NCI-H1105 treated with DMSO at 0.1 percent for 48 hours (cell line): ENCODE measurements around the gene PRIM2.
"Not testable (repeated sequence)": the region's sequence is repeated elsewhere in the genome, so short reads cannot be mapped to it uniquely, and the experiment has no call there.

Experiments
- DNase-seq: peaks from one replicate; lab custom pipeline; 2025; lab: John Stamatoyannopoulos, UW

The PRIM2 gene

DNA sequence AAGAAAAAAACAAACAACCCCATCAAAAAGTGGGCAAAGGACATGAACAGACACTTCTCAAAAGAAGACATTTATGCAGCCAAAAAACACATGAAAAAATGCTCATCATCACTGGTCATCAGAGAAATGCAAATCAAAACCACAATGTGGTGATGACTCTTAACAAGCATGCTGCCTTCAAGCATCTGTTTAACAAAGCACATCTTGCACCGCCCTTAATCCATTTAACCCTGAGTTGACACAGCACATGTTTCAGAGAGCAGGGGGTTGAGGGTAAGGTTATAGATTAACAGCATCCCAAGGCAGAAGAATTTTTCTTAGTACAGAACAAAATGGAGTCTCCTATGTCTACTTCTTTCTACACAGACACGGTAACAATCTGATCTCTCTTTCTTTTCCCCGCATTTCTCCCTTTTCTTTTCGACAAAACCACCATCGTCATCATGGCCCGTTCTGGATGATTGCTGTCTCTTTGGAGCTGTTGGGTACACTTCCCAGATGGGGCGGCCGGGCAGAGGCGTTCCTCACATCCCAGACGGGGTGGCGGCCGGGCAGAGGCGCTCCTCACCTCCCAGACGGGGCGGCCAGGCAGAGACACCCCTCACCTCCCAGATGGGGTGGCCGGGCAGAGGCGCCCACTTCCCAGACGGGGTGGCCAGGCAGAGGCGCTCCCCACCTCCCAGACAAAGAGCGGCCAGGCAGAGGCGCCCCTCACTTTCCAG, 7.2 kb upstream of the PRIM2 start:
- DNase-seq = not testable (repeated sequence)

DNA sequence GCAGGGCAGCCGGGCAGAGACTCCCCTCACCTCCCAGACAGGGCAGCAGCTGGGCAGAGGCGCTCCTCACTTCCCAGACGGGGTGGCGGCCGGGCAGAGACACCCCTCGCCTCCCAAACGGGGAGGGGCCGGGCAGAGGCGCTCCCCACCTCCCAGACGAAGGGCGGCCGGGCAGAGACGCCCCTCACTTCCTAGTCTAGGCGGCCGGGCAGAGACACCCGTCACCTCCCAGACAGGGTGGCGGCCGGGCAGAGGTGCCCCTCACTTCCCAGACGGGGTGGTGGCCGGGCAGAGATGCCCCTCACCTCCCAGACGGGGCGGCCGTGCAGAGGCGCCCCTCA, 6.6 kb upstream of the PRIM2 start:
- no peak for DNase-seq

DNA sequence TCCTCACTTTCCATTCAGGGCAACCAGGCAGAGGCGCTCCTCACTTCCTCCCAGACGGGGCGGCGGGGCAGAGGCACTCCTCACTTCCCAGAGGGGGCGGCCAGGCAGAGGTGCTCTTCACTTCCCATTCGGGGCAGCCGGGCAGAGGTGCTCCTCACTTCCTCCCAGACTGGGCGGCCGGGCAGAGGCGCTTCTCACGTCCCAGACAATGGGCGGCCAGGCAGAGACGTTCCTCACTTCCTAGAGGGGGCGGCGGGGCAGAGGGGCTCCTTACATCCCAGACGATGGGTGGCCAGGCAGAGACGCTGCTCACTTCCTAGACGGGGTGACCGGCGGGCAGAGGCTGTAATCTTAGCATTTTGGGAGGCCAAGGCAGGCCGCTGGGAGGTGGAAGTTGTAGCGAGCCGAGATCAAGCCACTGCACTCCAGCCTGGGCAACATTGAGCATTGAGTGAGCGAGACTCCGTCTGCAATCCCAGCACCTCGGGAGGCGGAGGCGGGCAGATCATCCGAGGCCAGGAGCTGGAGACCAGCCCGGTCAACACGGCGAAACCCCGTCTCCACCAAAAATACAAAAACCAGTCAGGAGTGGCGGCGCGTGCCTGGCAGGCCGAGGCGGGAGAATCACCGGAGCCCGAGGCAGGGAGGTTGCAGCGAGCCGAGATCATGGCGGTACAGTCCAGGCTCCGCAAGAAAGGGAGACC, 6.0 kb upstream of the PRIM2 start:
- not testable (repeated sequence) for DNase-seq

DNA sequence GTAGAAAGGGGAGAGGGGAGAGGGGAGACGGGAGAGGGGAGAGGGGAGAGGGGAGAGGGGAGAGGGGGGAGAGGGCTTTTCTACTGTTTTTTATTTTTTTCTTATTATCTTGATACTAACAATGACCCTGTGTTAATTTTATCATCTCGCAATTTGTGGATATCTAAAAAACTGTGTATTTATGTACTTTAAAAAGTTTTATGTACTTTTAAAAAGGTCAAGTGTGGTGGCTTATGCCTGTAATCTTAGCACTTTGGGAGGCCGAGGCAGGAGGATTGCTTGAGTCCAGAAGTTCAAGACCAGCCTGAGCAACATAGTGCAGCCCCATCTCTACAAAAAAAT, 5.5 kb upstream of the PRIM2 start:
- DNase-seq = no peak

DNA sequence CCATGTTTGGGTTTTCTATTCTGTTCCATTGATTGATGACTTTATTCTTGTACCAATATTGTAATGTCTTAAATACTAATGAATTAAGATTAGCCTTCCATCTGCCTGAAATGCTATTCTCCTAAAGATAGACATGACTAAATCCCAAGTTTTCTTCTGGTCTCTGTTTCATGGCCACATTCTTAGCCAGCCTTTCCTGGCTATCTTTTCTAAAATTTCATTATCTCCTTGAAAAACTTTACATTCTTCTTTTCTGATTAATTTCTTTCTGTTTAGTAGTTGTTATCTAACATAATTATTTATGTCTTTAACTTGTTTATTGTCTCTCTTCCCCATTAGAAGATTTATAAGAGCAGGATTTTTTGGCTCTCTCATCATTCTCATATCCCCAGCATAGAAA, 4.4 kb upstream of the PRIM2 start:
- no peak for DNase-seq

DNA sequence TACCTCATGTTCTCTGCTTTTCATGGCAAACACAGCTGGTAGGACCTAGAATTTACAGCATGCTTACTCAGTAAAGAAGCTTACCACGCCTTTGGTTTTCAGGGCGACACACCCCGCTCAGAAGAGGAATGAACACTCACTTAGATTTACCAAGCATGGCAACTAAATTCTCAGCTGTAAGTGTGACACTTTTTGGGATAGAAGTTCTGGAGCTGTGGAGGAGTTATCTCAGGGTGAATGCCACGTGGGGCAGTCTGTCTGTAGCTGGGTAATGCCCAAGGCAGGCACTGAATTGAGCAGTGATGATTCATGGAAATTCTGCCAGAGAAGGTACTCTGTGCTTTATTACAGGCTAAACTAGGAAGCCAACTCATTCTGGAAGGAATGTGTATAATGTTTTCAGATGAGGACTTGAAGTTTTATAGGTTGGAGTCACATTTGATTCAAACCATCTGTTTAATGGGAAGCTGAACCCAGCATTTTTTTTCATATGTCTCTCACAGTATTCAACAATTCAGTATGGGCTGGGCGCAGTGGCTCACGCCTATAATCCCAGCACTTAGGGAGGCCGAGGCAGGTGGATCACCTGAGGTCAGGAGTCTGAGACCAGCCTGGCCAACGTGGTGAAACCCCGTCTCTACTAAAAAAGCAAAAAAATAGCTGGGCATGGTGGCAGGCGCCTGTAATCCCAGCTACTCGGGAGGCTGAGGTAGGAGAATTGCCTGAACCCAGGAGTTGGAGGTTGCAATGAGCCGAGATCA, 3.5 kb upstream of the PRIM2 start:
- DNase-seq = no peak

DNA sequence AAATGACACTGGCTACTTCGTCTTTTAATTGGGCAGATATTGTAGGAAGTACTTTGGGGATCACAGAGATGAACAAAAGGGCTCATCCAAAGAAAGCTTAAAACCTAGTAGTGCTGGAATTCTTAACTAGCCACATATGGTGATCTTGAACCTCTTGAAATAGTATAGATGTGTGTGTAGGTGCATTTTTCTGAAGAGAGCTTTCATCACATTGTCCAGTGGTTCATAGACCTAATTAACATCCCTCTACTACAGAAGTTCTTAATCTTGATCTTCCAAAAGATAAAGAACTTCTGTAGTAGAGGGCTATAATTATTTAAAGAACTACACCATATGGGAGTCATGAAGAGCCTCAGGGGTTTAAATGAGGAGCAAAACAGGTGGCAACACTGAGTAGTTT, 2.3 kb upstream of the PRIM2 start:
- no peak for DNase-seq

DNA sequence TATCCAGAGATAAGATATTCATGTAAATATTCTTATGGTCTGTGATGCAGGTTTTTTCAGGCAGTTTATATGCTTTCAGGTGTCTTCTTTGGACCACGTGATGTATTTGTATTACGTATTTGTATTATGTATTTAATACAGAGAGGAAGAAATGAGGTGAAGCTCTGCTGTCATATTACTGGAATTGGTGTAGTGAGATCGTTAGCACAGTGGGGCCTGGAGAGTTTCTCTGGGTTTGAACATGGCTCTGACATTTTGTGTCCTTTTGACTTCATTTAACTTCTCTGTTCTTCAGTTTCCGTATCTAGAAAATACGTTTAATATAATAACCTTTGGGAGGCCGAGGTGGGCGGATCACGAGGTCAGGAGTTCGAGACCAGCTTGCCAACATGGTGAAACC, 1.6 kb upstream of the PRIM2 start:
- no peak for DNase-seq

DNA sequence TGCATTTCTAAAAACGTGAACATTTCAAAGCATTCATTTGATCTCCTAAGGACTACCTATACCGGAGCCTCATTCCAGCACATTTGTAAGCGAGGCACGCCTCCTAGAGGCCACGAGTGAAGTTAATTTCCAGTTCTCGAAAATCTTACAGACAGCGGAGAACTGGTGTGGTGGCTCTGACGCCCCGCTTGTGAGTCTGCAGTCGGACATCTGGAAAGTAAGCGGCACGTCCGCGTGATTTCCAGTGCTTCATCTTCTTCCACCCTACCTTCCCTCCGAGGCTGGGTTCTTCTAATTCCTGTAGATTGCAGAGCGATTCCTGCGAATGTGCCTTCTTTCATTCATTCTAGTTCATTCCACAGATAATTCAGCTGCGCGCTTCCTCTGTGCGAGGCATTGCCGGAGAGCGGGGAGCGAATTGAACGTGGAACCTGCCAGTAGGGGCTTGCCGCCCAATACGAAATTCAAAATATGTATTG, 810 bp upstream of the PRIM2 start:
- peak; percentile 89 for DNase-seq

DNA sequence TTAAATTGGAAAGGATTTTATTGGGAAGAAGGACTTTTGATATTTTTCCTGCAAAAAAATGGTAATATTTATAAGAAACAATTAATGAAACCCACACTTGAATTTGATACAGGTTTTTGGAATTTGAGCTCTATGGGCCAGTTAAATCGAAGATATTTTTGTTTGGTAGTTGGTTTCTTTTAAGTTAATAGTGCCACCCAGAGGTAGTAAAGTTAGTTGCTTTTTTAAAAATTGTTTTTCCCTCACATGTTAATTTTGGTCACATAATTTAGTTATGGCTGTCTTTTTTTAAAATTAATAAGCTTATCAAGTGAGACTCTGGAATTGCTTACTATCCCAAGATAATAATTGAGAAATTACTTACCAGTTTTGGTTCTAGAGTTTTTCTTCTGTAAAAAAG, 7.1 kb downstream of the PRIM2 start:
- DNase-seq = peak; percentile 28

DNA sequence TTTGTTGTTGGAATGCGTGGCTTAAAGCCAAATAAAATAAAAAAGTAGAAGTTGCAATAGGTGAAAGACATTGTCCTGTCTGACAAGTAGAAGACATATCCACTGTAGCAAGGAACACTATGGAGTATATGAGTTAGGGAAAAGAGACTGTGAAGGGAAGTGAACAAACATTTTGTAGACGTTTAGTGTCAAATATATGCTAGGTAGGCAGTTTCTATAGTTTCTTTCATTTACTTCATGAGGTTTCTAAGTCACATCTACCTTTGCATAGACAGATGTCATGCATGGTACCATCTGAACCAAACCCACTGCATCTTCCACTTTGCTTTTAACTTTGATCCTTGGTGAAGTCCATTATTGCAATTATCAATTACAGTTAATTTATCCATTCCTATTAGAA, 9.9 kb downstream of the PRIM2 start:
- no peak for DNase-seq

DNA sequence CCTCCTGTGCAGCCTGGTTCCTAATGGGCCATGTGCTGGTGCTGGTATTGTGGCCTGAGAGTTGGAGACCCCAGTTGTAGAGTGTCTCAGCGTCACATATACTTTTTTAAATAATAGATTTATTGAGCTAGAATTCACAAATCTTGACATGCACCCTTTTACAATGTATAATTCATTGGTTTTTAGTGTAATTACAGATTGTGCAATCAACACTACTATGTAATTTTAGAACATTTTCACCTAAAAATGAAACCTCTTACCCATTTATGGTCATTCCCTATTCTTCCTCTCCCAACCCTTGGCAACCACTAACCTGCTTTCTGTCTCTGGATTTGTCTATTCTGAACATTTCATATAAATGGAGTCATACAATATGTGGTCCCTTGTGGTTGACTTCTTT, 10.6 kb downstream of the PRIM2 start:
- no peak for DNase-seq

DNA sequence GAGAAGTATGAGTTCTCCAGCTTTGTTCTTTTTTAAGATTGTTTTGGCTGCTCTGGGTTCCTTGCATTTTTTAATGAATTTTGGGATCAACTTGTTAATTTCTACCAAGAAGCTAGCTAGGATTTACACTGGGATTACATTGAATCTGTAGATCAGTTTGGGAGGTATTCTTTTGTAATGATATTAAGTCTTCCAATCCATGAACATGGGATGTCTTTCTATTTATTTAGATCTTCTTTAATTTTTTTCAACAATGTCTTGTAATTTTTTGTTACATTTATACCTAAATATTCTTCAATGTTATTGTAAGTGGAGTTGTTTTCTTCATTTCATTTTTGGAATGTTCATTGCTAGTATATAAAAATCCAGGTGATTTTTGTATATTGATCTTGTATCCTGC, 12.5 kb downstream of the PRIM2 start:
- no peak for DNase-seq

DNA sequence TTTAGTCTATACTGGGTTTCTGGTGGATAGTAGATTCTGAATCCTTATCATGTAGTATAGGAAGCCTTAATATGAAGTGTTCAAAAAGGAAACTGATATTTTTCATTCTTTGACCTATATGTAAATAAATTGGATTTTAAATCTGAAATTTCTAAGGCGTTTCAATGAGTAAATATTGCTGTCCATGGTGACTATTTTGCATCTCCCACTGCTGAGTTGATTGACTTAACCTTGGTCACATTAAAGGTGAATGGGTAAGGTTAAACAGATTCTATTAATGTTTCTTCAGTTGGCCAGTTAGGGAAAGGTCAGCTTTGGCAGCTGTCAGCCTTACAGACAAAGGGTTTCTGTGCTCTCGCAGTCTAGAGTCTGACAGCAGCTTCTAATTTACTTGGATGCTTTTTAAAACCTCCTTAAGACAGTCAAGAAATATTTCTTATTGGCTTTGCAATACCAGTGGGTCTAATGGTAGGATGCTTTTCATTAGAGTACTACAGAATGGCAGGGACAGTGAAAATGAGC, 24.8 kb downstream of the PRIM2 start:
- DNase-seq = no peak

DNA sequence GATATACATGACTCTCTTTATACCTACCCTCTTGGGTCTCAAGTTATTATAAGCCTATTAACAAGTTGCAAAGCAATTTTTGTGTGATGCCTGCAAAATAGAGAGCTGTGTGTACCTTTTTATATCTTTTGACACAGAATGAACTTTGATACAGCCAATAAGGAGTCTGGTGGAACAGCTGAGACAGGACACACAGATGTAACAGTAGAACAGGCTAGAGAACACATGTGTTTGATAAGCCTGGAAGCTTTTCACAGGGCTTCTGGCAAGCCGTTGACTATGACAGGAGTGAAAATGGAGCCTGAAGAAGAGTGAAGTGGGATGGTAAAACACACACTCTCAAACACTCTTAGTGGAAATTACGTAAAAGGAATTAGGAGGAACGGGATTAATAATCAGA, 25.9 kb downstream of the PRIM2 start:
- not testable (repeated sequence) for DNase-seq

DNA sequence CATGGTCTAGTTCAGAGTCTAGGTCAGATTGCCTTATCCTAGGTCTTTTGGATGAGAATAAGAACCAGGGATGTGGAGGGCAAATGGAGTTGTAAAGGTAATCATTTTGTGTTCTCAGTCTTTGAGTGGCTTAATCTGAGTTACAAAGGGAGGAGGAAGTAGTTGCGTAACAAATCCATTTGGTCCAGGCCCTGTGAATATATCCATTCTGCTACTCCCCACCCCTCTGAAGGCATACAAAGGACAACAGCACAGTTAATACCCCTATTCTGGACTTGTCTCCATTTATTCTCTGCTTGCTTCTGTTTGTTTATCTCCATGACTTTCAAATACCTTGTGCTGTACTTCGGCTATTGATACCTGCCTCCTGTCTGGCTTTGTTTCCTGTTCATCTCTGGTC, 29.3 kb downstream of the PRIM2 start:
- DNase-seq = not testable (repeated sequence)

DNA sequence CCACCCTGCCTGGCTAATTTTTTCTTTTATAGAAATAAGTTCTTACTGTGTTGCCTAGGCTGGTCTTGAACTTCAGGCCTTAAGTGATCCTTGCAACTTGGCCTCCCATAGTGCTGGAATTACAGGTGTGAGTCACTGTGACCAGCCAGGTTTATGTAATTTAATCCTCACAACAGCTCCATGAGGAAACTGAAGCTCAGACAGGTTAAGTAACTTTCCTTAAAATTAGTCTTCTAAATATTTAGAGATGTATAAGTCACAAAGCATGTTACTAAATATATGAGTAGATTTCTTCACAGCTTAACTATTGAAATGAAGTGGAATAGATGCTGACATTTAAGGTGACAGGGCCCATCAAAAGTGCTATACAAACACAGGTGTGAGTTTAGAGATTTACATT, 30.2 kb downstream of the PRIM2 start:
- not testable (repeated sequence) for DNase-seq

DNA sequence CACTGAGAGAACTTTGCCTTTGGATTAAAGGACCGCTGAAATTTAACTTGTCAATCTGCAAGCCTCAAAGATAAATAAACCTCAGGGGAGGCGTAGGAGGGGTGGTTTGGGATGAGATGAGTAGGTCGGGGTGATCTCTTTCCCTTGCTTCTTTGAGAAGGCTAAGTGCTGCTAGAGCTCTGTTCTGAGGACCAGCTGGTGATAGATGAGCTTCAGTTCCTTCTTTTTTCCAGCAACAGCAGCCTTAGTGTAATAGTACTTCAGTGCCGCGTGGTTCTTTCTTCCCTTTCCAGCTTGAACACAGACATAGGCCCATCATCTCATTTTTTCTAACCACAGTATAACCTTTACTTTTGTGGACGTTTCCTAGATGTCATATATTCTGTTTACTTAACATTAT, 33.0 kb downstream of the PRIM2 start:
- not testable (repeated sequence) for DNase-seq

DNA sequence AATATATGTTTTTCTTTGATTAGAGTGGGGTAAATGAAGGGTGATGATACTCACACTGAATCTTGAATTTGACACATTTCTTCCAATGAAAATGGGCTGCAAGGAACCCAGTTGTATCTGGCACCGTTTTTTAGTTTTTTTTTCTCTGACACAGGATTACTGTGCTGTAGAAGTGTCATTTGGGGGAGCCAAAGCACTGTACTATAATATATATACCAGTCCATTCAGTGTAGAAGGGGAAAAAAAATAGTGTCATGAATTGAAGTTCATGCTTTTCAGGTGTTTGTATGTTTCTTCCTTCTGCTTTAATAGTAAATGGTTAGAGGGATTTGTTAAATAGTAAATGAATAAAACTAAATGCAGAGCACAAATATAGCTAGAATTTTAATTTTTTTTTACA, 35.2 kb downstream of the PRIM2 start:
- DNase-seq = not testable (repeated sequence)

DNA sequence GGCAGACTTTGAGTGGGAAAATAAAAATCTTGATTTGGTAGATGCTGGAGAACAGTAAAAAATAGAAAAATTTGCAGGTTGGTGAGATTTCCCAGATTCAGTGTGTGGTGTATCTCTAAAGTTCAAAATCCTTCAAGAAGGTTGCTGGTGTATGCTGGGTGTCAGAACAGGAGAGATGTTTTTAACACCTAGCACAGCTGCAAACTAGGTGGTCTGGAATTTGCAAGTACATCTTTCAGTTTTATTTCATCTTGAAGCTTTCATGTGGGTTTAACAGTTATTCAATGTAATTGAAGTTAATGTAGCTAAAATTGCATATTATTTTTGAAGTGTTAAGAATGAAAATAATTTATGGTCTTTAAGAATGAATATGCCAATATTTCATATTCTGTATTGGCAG, 40.9 kb downstream of the PRIM2 start:
- DNase-seq = not testable (repeated sequence)

DNA sequence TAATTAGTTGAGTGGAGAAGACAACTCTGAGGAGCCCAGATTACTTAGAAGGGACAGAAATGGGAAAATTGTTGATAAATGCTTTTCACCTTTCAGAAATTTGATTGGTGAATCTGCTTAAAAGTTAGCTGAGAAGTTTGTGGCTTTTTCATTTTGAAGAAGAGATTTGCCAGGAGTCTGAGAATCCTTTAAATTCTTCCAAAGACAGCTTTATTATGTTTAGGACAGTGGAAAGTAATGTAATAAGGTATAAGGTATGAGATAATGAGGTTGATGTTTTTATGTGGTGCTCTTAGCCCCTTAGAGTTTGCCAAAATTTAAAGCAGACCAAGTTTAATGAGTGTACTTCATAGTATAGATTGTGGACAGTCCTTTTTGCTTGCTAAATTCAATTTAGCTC, 42.3 kb downstream of the PRIM2 start:
- DNase-seq = not testable (repeated sequence)

DNA sequence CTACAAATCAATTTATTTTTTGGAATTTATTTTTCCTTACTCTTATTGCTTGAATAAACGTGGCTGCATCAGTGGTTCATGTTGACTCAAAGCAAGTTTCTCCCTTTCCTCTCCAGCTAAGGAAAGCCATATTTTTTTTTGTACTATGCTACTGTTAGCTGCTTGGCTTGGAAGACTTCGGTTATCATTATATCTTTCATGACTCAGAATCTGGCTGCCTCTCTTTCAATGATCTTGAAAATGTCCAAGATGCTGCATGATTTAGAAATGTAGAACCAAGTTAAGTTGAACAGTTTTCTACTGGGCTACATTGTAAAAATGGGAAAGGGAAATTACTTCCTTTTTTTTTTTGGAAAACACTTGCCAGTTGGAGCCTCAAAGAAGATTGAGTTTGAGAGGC, 44.9 kb downstream of the PRIM2 start:
- DNase-seq = not testable (repeated sequence)

DNA sequence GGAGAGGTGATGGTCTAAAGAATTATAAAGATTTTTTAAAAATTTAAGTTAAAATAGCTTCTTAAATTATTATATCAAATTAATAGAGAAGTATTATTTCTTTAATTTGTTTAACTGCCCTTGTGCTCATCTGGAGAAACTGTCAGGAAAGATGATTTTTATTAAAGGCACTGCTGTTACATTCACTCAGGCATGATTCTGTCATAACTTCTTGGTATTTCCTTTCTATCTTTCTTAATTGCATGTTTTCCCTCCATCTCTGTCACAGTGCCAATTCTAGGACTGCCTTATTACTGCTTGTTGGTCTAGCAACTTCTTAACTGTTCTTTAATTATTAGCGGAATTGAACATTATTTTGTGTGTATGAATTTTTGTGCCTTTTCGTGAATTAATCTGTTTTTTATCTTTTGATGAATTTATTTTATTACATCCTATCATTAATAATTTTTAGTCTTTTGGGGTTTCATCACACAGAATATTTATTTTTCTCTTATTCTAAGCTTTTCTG, 47.7 kb downstream of the PRIM2 start:
- not testable (repeated sequence) for DNase-seq
